Measurements from ENCODE around the gene GAS2L2. TPM values are rescaled to one million over a fixed set of nuclear protein-coding genes. Genes with fewer than 3 reads are reported as not detected.

GAS2L2 gene
- polyA plus RNA-seq, 1 donor from 2014 or later = 0.38 TPM

- H3K27me3 ChIP-seq (ENCODE audit: insufficient read depth, low read depth, low read length) = peaks cover 20% of the 10 kb centered on the region
- no peak overlapping the region for H3K27ac ChIP-seq (ENCODE audit: low read length)
- TF ChIP-seq SMC3 (conservative IDR thresholded peaks at IDR 0.05; ENCODE audit: poor library complexity) = no peak
- no peak for TF ChIP-seq REST (IDR thresholded peaks at IDR 0.05; ENCODE audit: borderline replicate concordance)
- no peak for TF ChIP-seq MXI1 (conservative IDR thresholded peaks at IDR 0.05; ENCODE audit: poor library complexity, severe bottlenecking)
- no peak for TF ChIP-seq CTCF (IDR thresholded peaks at IDR 0.05; ENCODE audit: poor library complexity, severe bottlenecking)
- TF ChIP-seq POLR2AphosphoS5 (IDR thresholded peaks at IDR 0.05) = no peak
- no peak for TF ChIP-seq EZH2 (IDR thresholded peaks at IDR 0.05; ENCODE audit: borderline replicate concordance, insufficient read depth, low read length, poor library complexity, severe bottlenecking)
- TF ChIP-seq RAD21 (conservative IDR thresholded peaks at IDR 0.05) = no peak
- no peak for TF ChIP-seq EP300 (conservative IDR thresholded peaks at IDR 0.05; ENCODE audit: poor library complexity, severe bottlenecking)
- no peaks in the 10 kb centered on the region for H3K9me3 ChIP-seq (ENCODE audit: low read length)
- no peak overlapping the region for H3K9ac ChIP-seq (ENCODE audit: low read length)
- no peaks in the 10 kb centered on the region for H3K36me3 ChIP-seq (ENCODE audit: insufficient read depth, low read length)
- H3K9me2 ChIP-seq (ENCODE audit: insufficient read depth, low read length) = no peaks in the 10 kb centered on the region
- no peak overlapping the region for H3K4me3 ChIP-seq (ENCODE audit: low read length)
- H3F3A ChIP-seq (ENCODE audit: insufficient read depth, low read length, poor library complexity, severe bottlenecking) = no peaks in the 10 kb centered on the region
- H3K79me2 ChIP-seq (replicated peaks; ENCODE audit: insufficient read depth, low read length) = no peaks in the 10 kb centered on the region
- no peak overlapping the region for H3K4me2 ChIP-seq (ENCODE audit: low read length)
- H2AFZ ChIP-seq (ENCODE audit: low read depth, low read length) = no peak overlapping the region
- H4K20me1 ChIP-seq (ENCODE audit: insufficient read depth) = no peaks in the 10 kb centered on the region
Observed at GRCh38 chr17:35744830-35745229, 8.2 kb downstream of the GAS2L2 start.

- Histone ChIP-seq H3F3A (ENCODE audit: insufficient read depth, low read length, poor library complexity, severe bottlenecking) (no peaks in the 10 kb centered on the region), H3K4me2 (ENCODE audit: low read length) (no peak overlapping the region), H3K9ac (ENCODE audit: low read length) (no peak overlapping the region), H3K27me3 (ENCODE audit: insufficient read depth, low read depth, low read length) (peaks cover 18% of the 10 kb centered on the region), H2AFZ (ENCODE audit: low read depth, low read length) (no peak overlapping the region), H3K9me3 (ENCODE audit: low read length) (no peaks in the 10 kb centered on the region), H3K36me3 (ENCODE audit: insufficient read depth, low read length) (no peaks in the 10 kb centered on the region), H4K20me1 (ENCODE audit: insufficient read depth) (no peaks in the 10 kb centered on the region), H3K79me2 (replicated peaks; ENCODE audit: insufficient read depth, low read length) (no peaks in the 10 kb centered on the region), H3K27ac (ENCODE audit: low read length) (no peak overlapping the region), H3K4me3 (ENCODE audit: low read length) (no peak overlapping the region), H3K9me2 (ENCODE audit: insufficient read depth, low read length) (no peaks in the 10 kb centered on the region)
- TF ChIP-seq EP300 (conservative IDR thresholded peaks at IDR 0.05; ENCODE audit: poor library complexity, severe bottlenecking) = no peak
- no peak for TF ChIP-seq RAD21 (conservative IDR thresholded peaks at IDR 0.05)
- no peak for TF ChIP-seq EZH2 (IDR thresholded peaks at IDR 0.05; ENCODE audit: borderline replicate concordance, insufficient read depth, low read length, poor library complexity, severe bottlenecking)
- TF ChIP-seq REST (IDR thresholded peaks at IDR 0.05; ENCODE audit: borderline replicate concordance) = no peak
- no peak for TF ChIP-seq POLR2AphosphoS5 (IDR thresholded peaks at IDR 0.05)
- no peak for TF ChIP-seq TAF1 (IDR thresholded peaks at IDR 0.05; ENCODE audit: low read depth)
- TF ChIP-seq CTCF (IDR thresholded peaks at IDR 0.05; ENCODE audit: poor library complexity, severe bottlenecking) = no peak
- no peak for TF ChIP-seq MXI1 (conservative IDR thresholded peaks at IDR 0.05; ENCODE audit: poor library complexity, severe bottlenecking)
- TF ChIP-seq SMC3 (conservative IDR thresholded peaks at IDR 0.05; ENCODE audit: poor library complexity) = no peak
Observed at GRCh38 chr17:35743626-35744328, 9.3 kb downstream of the GAS2L2 start.

Data from neural cell (in vitro differentiated cells).